Measurements from ENCODE around the gene ELMOD1.

Gene ELMOD1

DNA sequence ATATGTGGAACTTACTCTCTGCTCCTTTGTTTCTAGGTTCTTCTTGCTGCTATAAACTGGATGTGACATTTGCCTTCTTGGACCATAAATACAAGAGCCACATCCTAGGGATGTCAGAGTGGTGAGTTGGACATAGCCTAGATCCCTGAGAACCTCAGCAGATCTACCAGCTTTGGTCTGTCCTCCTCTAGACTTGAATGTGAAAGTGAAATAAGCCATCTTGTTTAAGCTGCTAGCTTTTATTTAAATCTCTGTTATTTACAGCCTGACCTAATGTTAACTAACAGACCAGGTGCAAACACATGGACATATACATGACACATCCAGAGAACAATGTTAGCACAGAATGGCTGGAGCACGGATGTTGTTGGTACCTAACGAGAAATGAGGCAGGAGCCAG, 85.0 kb downstream of the ELMOD1 start:
- H3K27me3 ChIP-seq (ENCODE audit: control insufficient read depth, low read length): no peaks in the 10 kb centered on the region
- no peak overlapping the region for H3K27ac ChIP-seq (ENCODE audit: low read depth, low read length)
- H3K79me2 ChIP-seq (ENCODE audit: control insufficient read depth, low read length): no peaks in the 10 kb centered on the region
- H3K4me3 ChIP-seq (ENCODE audit: low read length): no peak overlapping the region
- H3K36me3 ChIP-seq (ENCODE audit: control insufficient read depth, low read length): no peaks in the 10 kb centered on the region
- no peaks in the 10 kb centered on the region for H3F3A ChIP-seq (ENCODE audit: control insufficient read depth, insufficient read depth)
- TF ChIP-seq, protein P1, sequence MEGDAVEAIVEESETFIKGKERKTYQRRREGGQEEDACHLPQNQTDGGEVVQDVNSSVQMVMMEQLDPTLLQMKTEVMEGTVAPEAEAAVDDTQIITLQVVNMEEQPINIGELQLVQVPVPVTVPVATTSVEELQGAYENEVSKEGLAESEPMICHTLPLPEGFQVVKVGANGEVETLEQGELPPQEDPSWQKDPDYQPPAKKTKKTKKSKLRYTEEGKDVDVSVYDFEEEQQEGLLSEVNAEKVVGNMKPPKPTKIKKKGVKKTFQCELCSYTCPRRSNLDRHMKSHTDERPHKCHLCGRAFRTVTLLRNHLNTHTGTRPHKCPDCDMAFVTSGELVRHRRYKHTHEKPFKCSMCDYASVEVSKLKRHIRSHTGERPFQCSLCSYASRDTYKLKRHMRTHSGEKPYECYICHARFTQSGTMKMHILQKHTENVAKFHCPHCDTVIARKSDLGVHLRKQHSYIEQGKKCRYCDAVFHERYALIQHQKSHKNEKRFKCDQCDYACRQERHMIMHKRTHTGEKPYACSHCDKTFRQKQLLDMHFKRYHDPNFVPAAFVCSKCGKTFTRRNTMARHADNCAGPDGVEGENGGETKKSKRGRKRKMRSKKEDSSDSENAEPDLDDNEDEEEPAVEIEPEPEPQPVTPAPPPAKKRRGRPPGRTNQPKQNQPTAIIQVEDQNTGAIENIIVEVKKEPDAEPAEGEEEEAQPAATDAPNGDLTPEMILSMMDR (IDR thresholded peaks at IDR 0.05; ENCODE audit: low read depth, low read length, poor library complexity, severe bottlenecking): no peak
- TF ChIP-seq EZH2phosphoT487 (IDR thresholded peaks at IDR 0.05; ENCODE audit: borderline replicate concordance, low read length): no peak
- no peaks in the 10 kb centered on the region for H3K9me2 ChIP-seq (replicated peaks; ENCODE audit: control insufficient read depth, low read length)
- no peaks in the 10 kb centered on the region for H4K20me1 ChIP-seq (ENCODE audit: control insufficient read depth, insufficient read depth, low read depth, low read length)
- H3K4me1 ChIP-seq (ENCODE audit: control insufficient read depth, low read length): no peaks in the 10 kb centered on the region
- no peak overlapping the region for H3K4me2 ChIP-seq (ENCODE audit: low read length)
- H3K9me3 ChIP-seq (ENCODE audit: control insufficient read depth, insufficient read depth, low read length): no peaks in the 10 kb centered on the region

DNA sequence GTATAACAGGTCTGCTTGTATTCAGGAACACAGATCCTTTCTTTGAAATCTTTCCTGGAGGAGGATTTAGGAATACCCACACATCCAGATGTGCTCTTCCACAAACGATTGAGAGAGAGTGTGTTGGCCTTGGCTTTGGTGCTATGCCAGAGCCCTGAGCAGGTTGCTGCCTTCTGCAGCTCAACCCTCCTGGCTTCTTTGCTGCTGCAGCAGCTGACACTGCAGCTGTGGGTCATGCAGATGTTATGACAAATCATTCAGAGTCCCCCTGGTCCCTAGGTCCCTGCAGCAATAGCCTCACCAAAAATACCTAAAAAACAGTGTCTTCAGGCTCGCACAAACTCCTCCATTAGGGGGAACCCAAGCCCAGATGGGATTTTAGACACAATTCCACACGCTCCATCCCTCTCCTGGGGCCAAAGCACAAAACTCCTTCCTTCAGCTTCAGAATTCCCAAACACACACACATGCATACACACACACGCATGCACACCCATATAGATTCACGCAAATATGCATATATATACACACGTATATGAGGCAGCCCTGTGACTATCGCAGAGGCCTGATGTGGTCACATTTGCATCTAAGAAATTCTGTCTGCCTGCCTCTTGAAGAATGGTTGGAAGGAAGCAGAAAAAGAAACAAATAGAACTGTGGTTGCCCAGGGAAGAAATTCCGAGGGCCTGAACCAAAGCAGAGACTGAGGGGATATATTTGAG, 85.5 kb downstream of the ELMOD1 start:
- H3K79me2 ChIP-seq (ENCODE audit: control insufficient read depth, low read length): no peaks in the 10 kb centered on the region
- no peaks in the 10 kb centered on the region for H3F3A ChIP-seq (ENCODE audit: control insufficient read depth, insufficient read depth)
- no peaks in the 10 kb centered on the region for H3K9me3 ChIP-seq (ENCODE audit: control insufficient read depth, insufficient read depth, low read length)
- H3K4me2 ChIP-seq (ENCODE audit: low read length): no peak overlapping the region
- no peak overlapping the region for H3K4me3 ChIP-seq (ENCODE audit: low read length)
- no peaks in the 10 kb centered on the region for H4K20me1 ChIP-seq (ENCODE audit: control insufficient read depth, insufficient read depth, low read depth, low read length)
- no peak overlapping the region for H3K27ac ChIP-seq (ENCODE audit: low read depth, low read length)
- TF ChIP-seq, protein P1 (IDR thresholded peaks at IDR 0.05; ENCODE audit: low read depth, low read length, poor library complexity, severe bottlenecking): no peak
- TF ChIP-seq EZH2phosphoT487 (IDR thresholded peaks at IDR 0.05; ENCODE audit: borderline replicate concordance, low read length): no peak
- no peaks in the 10 kb centered on the region for H3K27me3 ChIP-seq (ENCODE audit: control insufficient read depth, low read length)
- no peaks in the 10 kb centered on the region for H3K36me3 ChIP-seq (ENCODE audit: control insufficient read depth, low read length)
- no peaks in the 10 kb centered on the region for H3K9me2 ChIP-seq (replicated peaks; ENCODE audit: control insufficient read depth, low read length)
- no peaks in the 10 kb centered on the region for H3K4me1 ChIP-seq (ENCODE audit: control insufficient read depth, low read length)

DNA sequence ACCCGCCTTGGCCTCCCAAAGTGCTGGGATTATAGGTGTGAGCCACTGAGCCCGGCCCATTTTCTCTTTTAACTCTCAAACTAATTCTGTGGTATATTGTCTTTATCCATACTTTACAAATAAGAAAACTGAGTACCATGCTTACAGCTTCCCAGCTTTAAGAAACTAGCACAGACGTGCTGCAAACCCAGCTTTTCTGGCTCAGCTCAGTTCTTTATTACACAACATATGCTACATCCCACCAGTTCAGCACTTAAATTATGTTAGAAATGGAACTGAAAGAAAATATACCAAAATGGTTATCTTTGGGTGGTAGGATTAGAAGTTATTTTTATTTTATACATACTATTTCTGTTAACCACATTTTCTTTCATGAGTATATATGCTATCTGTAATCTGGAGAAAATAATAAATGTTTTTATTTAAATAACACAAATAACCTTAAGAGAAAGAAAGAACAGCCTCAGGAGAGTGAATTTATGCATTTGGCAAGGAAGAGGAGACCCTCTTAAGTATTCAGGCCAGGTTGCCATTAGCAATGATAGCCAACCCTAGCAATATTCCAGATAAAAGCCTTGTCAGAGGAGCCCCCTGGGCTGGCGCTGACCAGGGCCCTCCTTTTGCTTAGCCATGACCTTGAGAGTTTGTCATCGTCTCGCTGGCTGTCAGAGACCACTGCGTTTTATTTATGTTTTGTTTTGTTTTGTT, 87.1 kb downstream of the ELMOD1 start:
- Histone ChIP-seq H4K20me1 (ENCODE audit: control insufficient read depth, insufficient read depth, low read depth, low read length) (no peaks in the 10 kb centered on the region), H3K4me3 (ENCODE audit: low read length) (no peak overlapping the region), H3K4me2 (ENCODE audit: low read length) (no peak overlapping the region), H3K27ac (ENCODE audit: low read depth, low read length) (no peak overlapping the region), H3F3A (ENCODE audit: control insufficient read depth, insufficient read depth) (no peaks in the 10 kb centered on the region), H3K36me3 (ENCODE audit: control insufficient read depth, low read length) (no peaks in the 10 kb centered on the region), H3K79me2 (ENCODE audit: control insufficient read depth, low read length) (no peaks in the 10 kb centered on the region), H3K4me1 (ENCODE audit: control insufficient read depth, low read length) (no peaks in the 10 kb centered on the region), H3K27me3 (ENCODE audit: control insufficient read depth, low read length) (no peaks in the 10 kb centered on the region), H3K9me2 (replicated peaks; ENCODE audit: control insufficient read depth, low read length) (no peaks in the 10 kb centered on the region), H3K9me3 (ENCODE audit: control insufficient read depth, insufficient read depth, low read length) (no peaks in the 10 kb centered on the region)
- TF ChIP-seq, protein P1 (IDR thresholded peaks at IDR 0.05; ENCODE audit: low read depth, low read length, poor library complexity, severe bottlenecking): no peak
- no peak for TF ChIP-seq EZH2phosphoT487 (IDR thresholded peaks at IDR 0.05; ENCODE audit: borderline replicate concordance, low read length)

Data from DOHH2 (cell line).